NCI-H2227 treated with DMSO at 0.1 percent for 48 hours (cell line): Measurements from ENCODE around the gene CABYR.

Experiments used
- DNase-seq: peaks from one replicate; lab custom pipeline; 2025; lab: John Stamatoyannopoulos, UW

CABYR gene

GRCh38 chr18:24189664-24190346, 50.9 kb downstream of the CABYR start:
- DNase-seq, result no peak

GRCh38 chr18:24190590-24190989, 51.7 kb downstream of the CABYR start:
- DNase-seq, result no peak

- no peak for DNase-seq
Measured at GRCh38 chr18:24195296-24196053, 56.6 kb downstream of the CABYR start.

- no peak for DNase-seq
Measured at GRCh38 chr18:24196764-24197163, 57.9 kb downstream of the CABYR start.

GRCh38 chr18:24197412-24197811, 58.5 kb downstream of the CABYR start:
- no peak for DNase-seq

GRCh38 chr18:24198461-24198860, 59.6 kb downstream of the CABYR start:
- no peak for DNase-seq

- no peak for DNase-seq
Measured at GRCh38 chr18:24199372-24199962, 60.6 kb downstream of the CABYR start.

- DNase-seq, result no peak
Measured at GRCh38 chr18:24200494-24201290, 61.8 kb downstream of the CABYR start.

- no peak for DNase-seq
Measured at GRCh38 chr18:24201699-24202687, 63.1 kb downstream of the CABYR start.

- DNase-seq, result no peak
Measured at GRCh38 chr18:24204904-24205303, 66.0 kb downstream of the CABYR start.

GRCh38 chr18:24208270-24209035, 69.6 kb downstream of the CABYR start:
- DNase-seq, result no peak

GRCh38 chr18:24209558-24209957, 70.7 kb downstream of the CABYR start:
- DNase-seq, result no peak
